HG02763 (cell line): ENCODE data around the gene TOR4A.

Source experiments
- ATAC-seq: cut with Tn5 transposase; IDR thresholded peaks from one replicate; pipeline ENCODE4 v1.9.1; 2021; ENCODE audit warnings: mild to moderate bottlenecking, moderate library complexity; ENCODE audit not compliant: unreplicated experiment

TOR4A gene

DNA sequence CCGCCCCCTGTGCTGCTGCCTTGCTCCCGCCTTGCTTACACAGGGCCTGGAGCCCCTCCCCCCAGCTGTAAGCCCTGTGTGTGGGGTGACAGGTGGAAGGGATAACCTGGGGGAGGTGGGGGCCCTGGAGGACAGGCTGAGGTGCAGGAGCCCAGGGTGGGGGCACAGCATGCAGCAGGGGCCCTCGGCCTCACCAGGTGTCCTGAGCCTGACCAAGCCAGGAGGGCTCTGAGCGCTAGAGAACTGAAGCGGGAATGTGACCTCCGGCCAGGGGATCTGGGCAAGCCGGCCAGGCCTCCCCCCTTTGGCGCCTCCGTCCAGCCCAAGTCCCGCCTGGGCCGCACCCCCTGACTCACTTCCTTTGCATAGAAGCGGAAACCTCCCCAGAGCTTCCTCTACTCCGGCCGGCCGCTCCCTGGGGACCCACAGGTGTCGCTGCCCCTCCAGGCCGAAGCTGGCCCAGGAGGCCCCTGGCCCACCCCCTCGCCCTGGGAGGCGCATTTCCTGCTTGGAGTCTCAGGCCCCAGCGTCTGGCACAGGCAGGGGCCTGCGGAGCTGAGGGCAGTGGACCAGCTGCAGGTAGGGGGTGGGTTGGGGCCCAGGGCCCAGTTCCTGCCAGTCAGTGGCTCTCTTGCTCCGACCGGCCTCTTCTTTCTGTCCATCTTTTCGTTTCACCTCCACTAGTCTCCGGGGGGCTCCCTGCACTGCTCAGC is at the start of gene TOR4A:
Gene TOR4A, plus strand, starts transcription at position 398 of the 713 bp plus-strand sequence. CDS start 964 bp downstream, outside the sequence.
- ATAC-seq: peak; percentile 68

DNA sequence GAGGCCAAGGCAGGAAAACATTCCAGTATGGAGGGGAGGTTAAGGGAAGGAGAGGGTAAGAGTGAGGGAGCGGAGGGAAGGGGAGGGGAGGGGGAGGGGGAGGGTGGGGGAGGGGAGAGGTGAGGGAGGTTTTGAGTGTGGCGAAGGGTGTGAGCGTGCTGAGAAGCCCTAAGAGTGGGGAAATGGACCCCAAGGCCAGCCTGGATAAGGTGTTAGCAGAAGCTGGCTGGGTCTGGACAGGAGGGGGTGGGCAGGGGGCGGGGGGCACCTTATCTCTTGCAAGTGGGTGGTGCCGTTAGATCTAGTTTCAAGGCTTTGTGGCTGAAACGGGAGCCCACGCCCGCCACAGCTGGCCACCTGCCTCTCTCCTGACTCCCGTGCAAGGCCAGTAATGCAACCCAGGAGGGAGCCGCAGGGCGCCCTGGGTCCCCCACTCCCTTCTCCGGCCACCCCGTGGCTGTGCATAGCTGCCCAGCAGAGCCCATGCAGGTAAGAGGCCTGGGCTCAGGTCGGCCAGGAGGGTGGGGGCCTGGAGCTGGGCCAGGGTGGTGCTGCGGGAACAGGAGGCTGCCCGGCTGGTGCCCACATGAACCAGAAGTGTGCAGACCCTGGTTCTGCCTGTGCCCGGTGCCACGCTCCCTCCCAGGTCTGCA is 49.5 kb upstream of the TOR4A start:
- ATAC-seq: no peak

DNA sequence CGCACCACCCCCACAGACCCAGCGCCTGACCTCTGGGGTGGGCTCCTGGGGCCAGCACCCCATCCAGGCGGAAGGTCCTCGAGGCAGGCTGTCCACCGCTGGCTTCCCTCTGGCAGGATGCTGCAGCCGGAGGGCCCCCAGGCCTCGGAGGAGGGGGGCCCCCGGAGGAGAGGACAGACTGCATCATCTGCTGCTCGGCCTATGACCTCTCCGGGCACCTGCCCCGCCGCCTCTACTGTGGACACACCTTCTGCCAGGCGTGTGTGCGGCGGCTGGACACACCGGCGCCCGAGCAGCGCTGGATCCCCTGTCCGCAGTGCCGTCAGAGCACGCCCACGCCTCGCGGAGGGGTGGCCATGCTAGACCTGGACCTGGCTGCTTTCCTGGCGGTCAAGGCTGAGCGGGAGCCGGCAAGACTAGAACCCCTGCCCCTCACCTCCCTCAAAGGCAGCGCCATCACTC is 49.0 kb upstream of the TOR4A start:
- no peak for ATAC-seq

DNA sequence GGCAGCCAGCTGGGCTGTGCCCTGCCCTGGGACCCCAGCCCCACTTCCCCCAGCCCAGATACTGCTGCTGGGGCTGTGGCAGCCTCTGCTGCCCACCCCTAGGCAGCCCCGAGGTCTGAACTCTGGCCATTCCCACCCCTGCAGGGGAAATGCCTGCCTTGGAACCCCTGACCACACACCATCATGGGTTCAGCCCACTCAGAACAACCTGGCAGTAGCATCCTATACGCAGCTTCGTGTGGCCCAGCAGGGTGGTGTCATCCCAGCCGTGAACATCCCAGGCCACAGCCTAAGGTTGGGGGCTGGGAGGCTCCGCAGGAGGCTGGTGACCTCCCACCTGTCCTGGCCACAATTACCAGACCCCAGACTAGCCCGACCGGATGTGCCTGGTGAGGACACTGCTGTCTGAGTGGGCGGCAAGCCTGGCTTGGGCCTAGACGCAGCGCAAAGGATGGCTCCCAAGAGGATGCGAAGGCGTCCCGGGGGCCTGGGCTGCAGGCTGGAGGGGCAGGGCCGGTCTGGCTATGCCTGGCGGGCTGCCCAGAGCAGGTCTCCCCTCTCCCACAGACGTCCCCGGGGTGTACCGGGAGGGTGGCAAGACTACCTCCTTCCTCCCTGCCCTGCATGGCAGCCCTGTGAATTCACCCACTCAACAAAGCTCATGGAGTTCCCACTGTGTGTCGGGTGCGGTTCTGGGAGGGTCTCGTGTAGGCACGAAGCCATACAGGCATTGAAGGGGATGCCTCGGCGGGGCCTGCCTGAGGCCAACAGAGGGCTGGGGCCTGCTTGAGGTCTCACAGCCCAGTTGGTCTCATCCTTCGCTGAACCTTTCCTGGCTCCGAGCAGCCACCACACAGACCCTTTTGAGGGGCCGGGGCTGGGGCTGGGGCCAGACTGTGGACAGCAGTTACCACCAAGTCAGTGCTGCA is 48.3 kb upstream of the TOR4A start:
- ATAC-seq: no peak

DNA sequence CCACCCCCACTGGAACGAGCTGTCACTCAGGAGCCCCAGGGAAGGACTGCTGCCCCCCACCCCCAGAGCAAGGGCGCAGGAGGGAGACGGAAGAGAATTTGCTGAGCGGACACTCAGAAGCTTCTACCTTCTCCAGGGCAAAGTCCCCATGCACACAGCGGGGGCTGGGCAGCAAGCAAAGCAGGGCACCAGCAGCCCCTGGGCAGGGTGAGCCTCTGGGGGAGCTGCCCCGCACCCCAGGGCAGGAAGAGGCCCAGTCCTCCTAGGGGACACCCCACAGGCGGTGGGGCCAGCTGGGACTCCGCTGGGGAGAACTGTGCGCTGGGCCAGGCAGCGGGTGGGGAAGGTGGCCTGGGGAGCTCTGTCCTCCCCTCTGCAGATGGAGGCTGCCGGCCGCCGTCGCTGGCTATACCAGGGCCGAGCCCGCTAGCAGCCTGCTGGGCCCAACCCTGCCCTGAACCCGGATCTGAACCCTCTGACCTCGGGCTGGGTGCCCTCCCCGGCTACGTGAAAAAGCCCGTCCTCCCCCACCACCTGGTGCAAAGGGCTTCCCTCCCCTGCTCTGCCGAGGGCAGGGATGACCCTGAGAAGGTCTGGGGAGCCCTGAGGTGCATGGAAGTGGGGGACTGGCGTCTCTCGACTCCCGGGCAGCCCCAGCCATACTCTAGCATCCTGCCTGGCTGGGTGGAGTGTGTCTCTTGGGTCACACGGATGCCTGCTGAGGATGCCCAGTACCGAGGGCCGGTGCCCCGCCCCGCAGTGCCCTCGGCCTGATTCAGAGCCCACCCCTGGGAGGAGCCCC is 47.4 kb upstream of the TOR4A start:
- ATAC-seq: no peak

DNA sequence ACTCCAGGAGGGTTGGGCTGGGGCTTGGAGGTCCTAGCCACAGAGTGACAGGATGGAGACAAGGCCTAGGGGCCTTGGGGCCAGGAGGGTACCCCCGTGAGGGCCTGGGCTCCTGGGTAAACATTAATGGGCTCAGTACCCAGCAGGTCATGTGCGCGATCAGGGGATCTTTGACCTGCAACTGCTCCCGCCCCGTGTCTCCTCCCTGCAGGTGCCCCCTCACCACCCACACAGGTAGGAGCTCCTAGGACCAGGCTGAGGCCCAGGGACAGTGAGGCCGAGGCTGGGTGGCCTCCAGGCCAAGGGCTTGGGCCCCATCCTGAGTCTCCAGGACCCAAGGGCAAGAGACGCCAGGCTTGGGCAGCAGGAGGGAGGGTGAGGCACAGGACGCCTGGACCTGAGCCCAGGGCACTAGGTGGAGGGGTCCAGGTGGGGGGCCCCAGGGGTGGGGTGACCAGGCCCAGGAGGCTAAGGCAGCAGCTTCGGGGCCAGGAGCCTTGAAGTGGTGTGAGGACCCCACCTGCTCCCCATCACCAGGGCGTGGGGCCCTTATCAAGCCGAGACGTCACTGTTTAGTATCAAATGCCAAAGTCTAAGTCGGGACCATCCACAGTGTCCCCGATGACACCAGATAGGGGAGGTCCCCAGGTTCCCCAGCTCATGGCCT is 46.7 kb upstream of the TOR4A start, which contains the start of gene SLC34A3:
Gene SLC34A3, plus strand, starts transcription at position 197 of the 667 bp plus-strand sequence. CDS start 802 bp downstream, outside the sequence.
- no peak for ATAC-seq

DNA sequence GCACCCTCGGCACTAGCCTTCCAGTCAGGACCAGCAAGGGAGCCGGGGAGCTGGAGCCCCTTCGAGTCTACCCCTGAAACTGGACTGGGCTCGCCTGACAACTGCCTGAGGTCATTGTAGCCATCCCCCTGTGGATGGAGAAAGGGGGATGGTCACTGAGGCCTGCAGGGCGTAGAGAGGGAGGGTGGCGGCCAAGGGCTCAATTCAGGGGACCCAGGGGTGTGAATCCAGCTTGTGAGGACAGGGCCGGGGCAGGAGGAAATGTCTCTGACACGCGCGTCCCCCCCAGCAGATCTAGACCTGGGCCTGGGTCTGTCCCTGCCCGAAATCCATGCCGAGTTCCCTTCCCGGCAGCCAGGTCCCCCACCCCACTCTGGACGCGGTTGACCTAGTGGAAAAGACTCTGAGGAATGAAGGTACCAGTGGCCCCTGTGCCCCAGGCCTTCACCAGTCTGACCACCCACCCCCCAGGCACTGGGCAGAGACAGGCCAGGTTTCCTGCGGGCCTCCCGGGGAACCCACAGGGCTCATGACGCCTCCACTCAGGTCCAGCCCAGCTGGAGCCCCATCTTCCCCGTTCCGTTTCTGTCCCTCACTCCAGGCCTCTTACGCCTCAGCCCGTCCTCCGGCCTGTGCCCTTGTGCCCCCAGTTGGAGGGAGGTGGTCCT is 46.0 kb upstream of the TOR4A start:
- ATAC-seq: no peak

DNA sequence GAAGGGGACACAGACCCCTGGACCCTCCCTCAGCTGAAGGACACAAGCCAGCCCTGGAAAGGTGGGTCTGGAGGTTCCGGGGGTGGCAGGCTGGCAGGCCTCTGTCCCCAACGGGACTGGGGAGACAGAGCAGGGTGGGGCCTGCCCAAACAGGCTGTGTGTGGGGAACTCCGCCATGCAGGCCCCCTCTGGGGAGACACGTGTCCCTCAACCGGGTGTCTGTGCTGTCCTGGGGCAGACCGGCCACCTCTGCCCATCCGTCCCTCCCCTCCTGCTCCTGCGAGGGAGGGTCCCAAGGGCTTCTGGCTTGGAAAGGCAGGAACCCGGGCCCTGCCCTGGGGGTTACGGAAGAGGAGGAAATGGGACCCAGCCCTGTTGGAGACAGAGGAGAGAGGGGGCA is 45.4 kb upstream of the TOR4A start:
- no peak for ATAC-seq

DNA sequence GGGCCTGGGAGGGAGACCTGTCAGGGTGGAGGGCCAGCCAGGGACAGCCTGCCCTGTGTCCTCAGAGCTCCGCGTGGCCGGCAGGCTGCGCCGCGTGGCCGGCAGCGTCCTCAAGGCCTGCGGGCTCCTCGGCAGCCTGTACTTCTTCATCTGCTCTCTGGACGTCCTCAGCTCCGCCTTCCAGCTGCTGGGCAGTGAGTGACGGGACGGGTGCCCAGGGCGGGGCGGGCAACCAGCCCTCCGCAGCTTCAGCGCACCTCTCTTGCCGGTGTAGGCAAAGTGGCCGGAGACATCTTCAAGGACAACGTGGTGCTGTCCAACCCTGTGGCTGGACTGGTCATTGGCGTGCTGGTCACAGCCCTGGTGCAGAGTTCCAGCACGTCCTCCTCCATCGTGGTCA is 45.0 kb upstream of the TOR4A start:
- ATAC-seq: no peak

DNA sequence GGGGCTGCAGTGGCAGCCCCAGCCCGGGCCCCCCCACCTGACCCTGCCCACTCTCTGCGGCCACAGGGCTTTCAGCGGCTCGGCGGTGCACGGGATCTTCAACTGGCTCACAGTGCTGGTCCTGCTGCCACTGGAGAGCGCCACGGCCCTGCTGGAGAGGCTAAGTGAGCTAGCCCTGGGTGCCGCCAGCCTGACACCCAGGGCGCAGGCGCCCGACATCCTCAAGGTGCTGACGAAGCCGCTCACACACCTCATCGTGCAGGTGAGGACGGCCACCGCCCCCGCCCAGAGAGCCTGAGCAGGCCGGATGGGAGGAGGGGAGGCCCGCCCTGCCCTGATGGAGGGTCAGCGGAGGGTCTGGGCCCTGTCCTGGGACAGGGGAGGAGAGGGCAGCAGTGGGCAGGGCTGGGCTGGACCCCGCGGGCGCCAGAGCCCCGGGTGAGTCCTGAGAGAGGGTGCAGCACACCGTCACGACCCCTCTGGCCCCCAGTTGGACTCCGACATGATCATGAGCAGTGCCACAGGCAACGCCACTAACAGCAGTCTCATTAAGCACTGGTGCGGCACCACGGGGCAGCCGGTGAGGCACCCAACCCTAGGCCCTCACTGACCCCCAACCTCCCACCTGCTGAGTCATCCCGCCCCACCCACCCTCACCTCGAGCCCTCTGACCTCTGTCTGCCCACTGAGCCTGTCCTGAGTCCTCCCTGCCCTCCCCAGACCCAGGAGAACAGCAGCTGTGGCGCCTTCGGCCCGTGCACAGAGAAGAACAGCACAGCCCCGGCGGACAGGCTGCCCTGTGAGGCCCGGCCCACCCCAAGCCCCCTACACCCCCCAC is 44.2 kb upstream of the TOR4A start:
- no peak for ATAC-seq

DNA sequence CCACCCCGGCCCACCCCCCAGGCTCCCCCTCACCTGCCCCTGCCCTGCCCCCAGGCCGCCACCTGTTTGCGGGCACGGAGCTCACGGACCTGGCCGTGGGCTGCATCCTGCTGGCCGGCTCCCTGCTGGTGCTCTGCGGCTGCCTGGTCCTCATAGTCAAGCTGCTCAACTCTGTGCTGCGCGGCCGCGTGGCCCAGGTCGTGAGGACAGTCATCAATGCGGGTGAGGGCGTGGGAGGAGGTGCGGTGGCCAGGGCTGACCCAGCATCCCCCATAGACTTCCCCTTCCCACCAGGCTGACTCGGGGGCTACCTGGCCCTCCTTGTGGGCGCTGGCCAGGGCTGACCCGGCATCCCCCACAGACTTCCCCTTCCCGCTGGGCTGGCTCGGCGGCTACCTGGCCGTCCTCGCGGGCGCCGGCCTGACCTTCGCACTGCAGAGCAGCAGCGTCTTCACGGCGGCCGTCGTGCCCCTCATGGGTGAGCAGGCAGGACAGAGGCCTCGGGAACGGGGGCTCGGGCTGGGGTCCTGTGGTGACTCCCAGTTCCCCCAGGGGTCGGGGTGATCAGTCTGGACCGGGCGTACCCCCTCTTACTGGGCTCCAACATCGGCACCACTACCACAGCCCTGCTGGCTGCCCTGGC is 43.4 kb upstream of the TOR4A start:
- ATAC-seq: no peak

DNA sequence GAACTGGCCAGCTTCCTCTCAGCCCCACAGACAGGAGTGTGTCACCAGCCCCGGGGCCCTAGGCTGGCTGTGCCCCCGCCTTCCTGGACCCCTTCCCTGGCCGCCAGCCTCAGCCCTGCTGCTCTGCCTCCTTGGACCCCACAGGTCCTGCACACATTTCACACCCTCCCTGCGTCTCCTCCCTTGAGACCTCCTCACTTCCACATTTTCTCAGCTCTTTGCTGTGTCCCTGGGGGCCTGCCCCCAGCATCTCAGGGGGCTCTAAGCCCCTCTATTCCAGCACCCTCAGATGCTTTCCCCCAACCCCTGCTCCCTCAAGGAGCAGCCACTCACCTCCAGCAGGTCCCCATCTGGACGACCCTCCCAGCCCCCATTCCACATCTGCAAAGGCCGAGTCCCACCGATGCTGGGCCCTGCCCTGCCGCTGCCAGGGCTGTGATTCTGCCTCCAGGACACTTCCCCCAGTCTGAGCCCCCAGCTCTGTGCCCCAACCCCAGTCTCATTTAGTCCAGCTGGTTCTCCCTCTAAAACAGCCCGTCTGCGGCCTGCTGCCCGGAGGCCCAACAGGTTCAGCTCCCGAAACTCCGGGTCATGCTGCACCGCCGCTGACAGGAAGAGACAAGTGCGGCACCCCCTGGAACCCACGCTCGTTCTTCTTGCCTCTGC is 42.6 kb upstream of the TOR4A start:
- ATAC-seq: no peak

DNA sequence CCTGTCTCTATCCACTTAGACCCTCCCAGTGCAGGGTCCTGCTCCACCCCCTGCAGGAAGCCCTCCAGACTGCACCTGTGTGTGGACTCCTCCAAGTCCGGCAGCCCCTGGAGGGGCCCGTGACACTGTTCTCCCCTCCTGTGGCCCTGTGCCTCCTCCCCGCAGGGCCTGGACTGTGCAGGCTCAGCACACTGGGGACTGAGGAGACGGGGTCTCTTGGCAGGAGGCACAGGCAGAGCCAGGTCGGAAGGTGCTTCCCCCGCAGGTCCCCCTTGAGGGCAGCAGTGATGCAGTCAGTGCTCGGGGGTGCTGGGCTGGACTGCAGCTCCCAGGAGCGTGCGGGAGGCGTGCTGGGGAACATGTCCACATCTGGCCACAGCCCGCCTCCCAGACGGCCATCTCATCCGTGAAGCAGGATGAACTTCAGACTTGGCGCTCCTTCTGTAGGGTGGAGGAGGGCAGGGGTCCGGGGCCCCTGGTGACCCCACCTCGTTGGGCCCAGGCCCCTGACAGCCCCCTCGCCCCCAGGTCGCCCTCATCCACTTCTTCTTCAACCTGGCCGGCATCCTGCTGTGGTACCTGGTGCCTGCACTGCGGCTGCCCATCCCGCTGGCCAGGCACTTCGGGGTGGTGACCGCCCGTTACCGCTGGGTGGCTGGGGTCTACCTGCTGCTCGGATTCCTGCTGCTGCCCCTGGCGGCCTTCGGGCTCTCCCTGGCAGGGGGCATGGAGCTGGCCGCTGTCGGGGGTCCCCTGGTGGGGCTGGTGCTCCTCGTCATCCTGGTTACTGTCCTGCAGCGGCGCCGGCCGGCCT is 41.9 kb upstream of the TOR4A start:
- ATAC-seq: no peak

DNA sequence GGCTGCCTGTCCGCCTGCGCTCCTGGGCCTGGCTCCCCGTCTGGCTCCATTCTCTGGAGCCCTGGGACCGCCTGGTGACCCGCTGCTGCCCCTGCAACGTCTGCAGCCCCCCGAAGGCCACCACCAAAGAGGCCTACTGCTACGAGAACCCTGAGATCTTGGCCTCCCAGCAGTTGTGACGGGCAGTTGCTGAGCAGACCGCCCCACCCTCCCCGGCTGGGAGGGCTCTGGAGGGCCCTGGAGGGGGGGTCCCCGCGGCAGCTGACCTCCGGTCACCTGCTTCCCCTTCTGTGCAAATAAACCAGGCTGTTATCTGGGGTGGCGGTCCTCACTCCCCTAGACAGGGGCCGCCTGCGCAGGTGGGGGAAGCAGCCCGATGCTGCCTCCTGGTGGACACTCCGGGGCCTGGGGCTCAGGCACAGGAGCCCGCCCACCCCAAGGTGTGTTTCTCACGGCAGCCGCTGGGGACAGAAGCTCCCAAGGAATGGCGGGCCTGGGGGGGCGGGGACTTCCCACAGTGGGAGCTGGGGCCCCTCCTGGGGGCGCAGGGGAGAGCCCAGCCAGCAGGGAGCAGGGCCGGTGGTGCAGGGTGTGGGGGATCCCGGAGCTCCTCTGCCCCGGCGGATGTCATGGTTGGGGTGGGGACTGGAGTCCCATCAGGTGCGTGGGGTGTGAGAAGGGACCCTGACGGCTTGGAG is 41.1 kb upstream of the TOR4A start:
- ATAC-seq: no peak

DNA sequence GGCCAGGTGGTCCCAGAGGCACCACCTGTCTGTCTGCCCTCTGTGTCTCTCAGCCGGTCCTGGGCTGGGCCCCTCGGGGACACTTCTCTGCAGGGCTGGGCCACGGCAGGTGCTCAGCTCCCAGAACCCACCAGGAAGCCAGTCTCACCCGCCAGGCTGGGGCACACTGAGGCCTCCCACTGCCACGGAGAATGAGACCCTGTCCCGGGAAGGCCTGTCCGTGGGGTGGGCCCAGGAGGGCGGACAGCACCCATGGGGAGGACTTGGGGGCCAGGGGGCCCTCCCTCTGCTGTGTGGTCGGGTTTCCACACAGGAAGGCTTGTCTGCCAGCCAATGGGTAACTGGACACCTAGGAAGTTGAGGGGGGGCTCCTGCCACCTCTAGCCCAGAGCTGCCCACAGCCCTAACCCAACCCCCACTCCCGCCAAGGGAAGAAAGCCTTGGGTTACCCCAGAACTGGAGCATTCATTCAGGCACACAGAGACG is 40.5 kb upstream of the TOR4A start:
- no peak for ATAC-seq
